Measurements from ENCODE around the gene NRTN. TPM values are rescaled to one million over a fixed set of nuclear protein-coding genes. Genes with fewer than 3 reads are reported as not detected.
A peak's percentile ranks its signal among the peaks of the same experiment; 100 is the strongest.

NRTN gene
- total and polyA plus RNA-seq, 4 donors, result 1.3 to 5.3 (median 3.5) TPM

- TF ChIP-seq GABPA (IDR thresholded peaks at IDR 0.05 in 1 of 2, conservative IDR thresholded peaks at IDR 0.05 in 1 of 2), result no peak
- TF ChIP-seq CTCF (IDR thresholded peaks at IDR 0.05; ENCODE audit: low read depth, low read length, missing input control), result no peak
- TF ChIP-seq FOXA1 (IDR thresholded peaks at IDR 0.05), result peak; percentile 63
- no peak for TF ChIP-seq TAF1 (conservative IDR thresholded peaks at IDR 0.05)
- TF ChIP-seq FOXA2 (IDR thresholded peaks at IDR 0.05), result no peak
Observed at GRCh38 chr19:5827891-5828660, 23.2 kb downstream of the NRTN start (continued).

DNA sequence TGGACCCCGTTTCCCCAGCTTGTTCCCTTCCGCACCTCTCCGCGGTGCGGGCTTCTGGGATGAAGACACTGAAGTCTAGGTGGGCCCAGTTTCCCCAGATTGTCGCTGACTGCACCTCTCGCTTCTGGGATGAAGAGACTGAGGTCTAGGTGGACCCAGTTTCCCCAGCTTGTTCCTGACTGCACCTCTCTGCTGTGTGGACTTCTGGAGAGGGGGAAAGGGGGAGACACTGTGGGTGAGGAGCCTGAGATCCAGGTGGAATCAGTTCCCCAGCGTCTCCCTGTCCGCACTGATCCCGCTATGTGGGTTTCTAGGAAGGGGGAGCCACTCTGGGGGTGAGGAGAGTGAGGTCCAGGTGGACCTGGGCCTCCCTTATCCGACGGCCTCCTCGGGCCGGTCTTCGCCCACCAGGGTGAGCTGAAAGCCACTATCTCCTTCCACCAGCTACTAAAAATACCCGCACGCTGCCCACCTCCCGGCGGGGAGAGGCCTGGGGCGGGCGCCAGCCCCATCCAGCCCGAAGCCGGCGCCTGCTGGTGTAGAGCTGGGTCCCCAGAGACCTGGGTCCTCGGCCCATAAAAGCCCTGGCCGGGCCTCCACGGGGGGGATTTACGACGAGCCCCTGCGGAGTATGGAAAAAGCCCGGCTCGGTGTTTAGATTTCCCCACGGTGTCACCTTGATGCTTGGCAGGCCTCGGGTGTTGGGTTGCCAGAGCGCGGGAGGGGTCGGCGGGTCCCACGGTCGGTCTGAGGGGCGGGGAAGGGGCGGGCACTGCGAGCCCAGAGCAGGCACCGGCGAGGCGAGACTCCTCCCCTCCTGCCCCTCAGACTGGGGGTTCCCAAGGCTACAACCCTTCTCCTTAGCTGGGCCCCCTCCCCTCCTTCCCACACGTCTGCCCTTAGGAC is 24.0 kb downstream of the NRTN start:
- H3K36me3 ChIP-seq (ENCODE audit: control insufficient read depth in 4 of 4, insufficient read depth in 3 of 4, low read depth in 1 of 4, low read length in 3 of 4), result peaks cover 0 to 2% (median 0%) of the 10 kb centered on the region in 4 donors
- peak overlapping the region; percentile 58 to 70 (median 60) for H3K4me3 ChIP-seq (ENCODE audit: low read depth in 1 of 3, low read length in 3 of 3)
- H3K27ac ChIP-seq (ENCODE audit: low read depth in 1 of 2, low read length in 2 of 2), result peak overlapping the region; percentile 60 to 90
- H3K27me3 ChIP-seq (ENCODE audit: control insufficient read depth in 4 of 4, insufficient read depth in 4 of 4, low read length in 3 of 4), result no peaks in the 10 kb centered on the region
- no peaks in the 10 kb centered on the region for H3K9me3 ChIP-seq (ENCODE audit: control insufficient read depth in 4 of 4, low read length in 3 of 4)
- peak overlapping the region; percentile 73 to 81 for H3K9ac ChIP-seq (ENCODE audit: low read depth in 1 of 2, low read length in 2 of 2)
- peaks cover 6 to 26% (median 17%) of the 10 kb centered on the region in 4 donors for H3K4me1 ChIP-seq (ENCODE audit: control insufficient read depth in 4 of 4, insufficient read depth in 4 of 4, low read length in 3 of 4)
- peak; percentile 55 for DNase-seq (ENCODE audit: low spot score)
- TF ChIP-seq EGR1 (IDR thresholded peaks at IDR 0.05; ENCODE audit: low read depth in 2 of 2) (no peak), YY1 (IDR thresholded peaks at IDR 0.05) (no peak), NR2F2 (IDR thresholded peaks at IDR 0.05) (no peak), ZBTB33 (IDR thresholded peaks at IDR 0.05) (no peak), GABPA (IDR thresholded peaks at IDR 0.05 in 1 of 2, conservative IDR thresholded peaks at IDR 0.05 in 1 of 2) (no peak), CTCF (IDR thresholded peaks at IDR 0.05; ENCODE audit: low read depth, low read length, missing input control) (no peak), REST (IDR thresholded peaks at IDR 0.05) (no peak)
- TF ChIP-seq, protein P1, sequence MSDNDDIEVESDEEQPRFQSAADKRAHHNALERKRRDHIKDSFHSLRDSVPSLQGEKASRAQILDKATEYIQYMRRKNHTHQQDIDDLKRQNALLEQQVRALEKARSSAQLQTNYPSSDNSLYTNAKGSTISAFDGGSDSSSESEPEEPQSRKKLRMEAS (IDR thresholded peaks at IDR 0.05), result no peak
- WGBS, result 11% methylated on average over 47 of the region's 47 CpGs

All from liver (tissue), 9 donors.